GM12878 (cell line): ENCODE results near the gene MBD3L2. TPM values are rescaled to one million over a fixed set of nuclear protein-coding genes. Genes with fewer than 3 reads are reported as not detected.

ENCODE experiments used
- ATAC-seq: fragments of 200-7000 bp; cut with Tn5 transposase; 3 replicates; pipeline ENCODE4 v1.9.1; 2020; ENCODE audit warnings: mild to moderate bottlenecking, moderate library complexity
- BruUV-seq: library from RNA; stranded (reverse); fragments of 400-500 nt; replicated peaks from 2 replicates; lab custom pipeline; 2021; lab: Mats Ljungman, UMichigan
- CTCF ChIA-PET: fragments of 300-600 bp; sonication (Branson Sonifier 250); formaldehyde crosslinking; extraction: SDS; loops from one replicate; lab custom pipeline; 2021; ENCODE audit warnings: inconsistent platforms; lab: Yijun Ruan, JAX
- POLR2A ChIA-PET: fragments of 350-600 bp; formaldehyde crosslinking; extraction: SDS; loops from one replicate; lab custom pipeline; 2021; ENCODE audit warnings: inconsistent platforms; lab: Charles Lee
- RAD21 ChIA-PET: fragments of 300-600 bp; sonication (Branson Sonifier 250); formaldehyde crosslinking; loops from one replicate; lab custom pipeline; 2023; ENCODE audit warnings: antibody characterized with exemption; ENCODE audit not compliant: unreplicated experiment; lab: Charles Lee
- SMC1A ChIA-PET: fragments of 300-600 bp; sonication (Branson Sonifier 250); formaldehyde crosslinking; loops from one replicate; lab custom pipeline; 2023; ENCODE audit not compliant: unreplicated experiment, uncharacterized antibody; lab: Charles Lee
- DNase-seq: peaks from one replicate; pipeline ENCODE4 v3.0.0-alpha.2; 2011; ENCODE audit warnings: low read depth, low spot score
- FAIRE-seq: peaks from 3 replicates; lab custom pipeline; 2011; peaks lifted over from hg19 to GRCh38; lab: Jason Lieb, UNC
- H2AFZ ChIP-seq: 2 replicates; pipeline ENCODE4 v1.6.0; 2011; ENCODE audit warnings: low read depth, low read length, control low read depth; ENCODE audit not compliant: control insufficient read depth
- H3K27ac ChIP-seq: 2 replicates; pipeline ENCODE4 v1.5.1; 2011; ENCODE audit warnings: control low read depth; ENCODE audit not compliant: control insufficient read depth, insufficient read depth
- H3K27me3 ChIP-seq, 2 experiments: replicated peaks in 1 of 2; 2 replicates each; pipeline versions ENCODE4 v1.6.0 to v1.6.1; 2011; ENCODE audit warnings: low read length in 1 of 2; ENCODE audit not compliant: control insufficient read depth in 2 of 2, insufficient read depth in 2 of 2
- H3K36me3 ChIP-seq, 2 experiments: 2 replicates each; pipeline ENCODE4 v1.5.1; 2011; ENCODE audit warnings: low read length in 1 of 2; ENCODE audit not compliant: control insufficient read depth in 2 of 2, insufficient read depth in 2 of 2
- H3K4me1 ChIP-seq: 2 replicates; pipeline ENCODE4 v1.6.1; 2011; ENCODE audit warnings: mild to moderate bottlenecking, low read length, moderate library complexity, mixed read lengths; ENCODE audit not compliant: control insufficient read depth, insufficient read depth
- H3K4me2 ChIP-seq: 2 replicates; pipeline ENCODE4 v1.6.0; 2011; ENCODE audit warnings: control low read depth; ENCODE audit not compliant: control insufficient read depth, insufficient read depth
- H3K4me3 ChIP-seq: fragments of 200-600 bp; sonication (generic); 2 replicates; pipeline ENCODE4 v1.5.1; 2016
- H3K79me2 ChIP-seq: 2 replicates; pipeline ENCODE4 v1.6.0; 2011; ENCODE audit warnings: low read length; ENCODE audit not compliant: control insufficient read depth, insufficient read depth
- H3K9ac ChIP-seq: 2 replicates; pipeline ENCODE4 v1.8.0; 2011; ENCODE audit warnings: low read length, control low read depth, mixed read lengths; ENCODE audit not compliant: control insufficient read depth, insufficient read depth
- H3K9me3 ChIP-seq: replicated peaks from 3 replicates; pipeline ENCODE4 v1.5.1; 2011; ENCODE audit warnings: mild to moderate bottlenecking, low read length; ENCODE audit not compliant: control insufficient read depth, insufficient read depth
- H4K20me1 ChIP-seq: 2 replicates; pipeline ENCODE4 v1.6.0; 2011; ENCODE audit not compliant: control insufficient read depth, insufficient read depth
- IRF4 ChIP-seq: IDR thresholded peaks from 2 replicates; pipeline ENCODE4 v1.6.1; 2011; ENCODE audit warnings: low read depth, low read length
- MLLT1 ChIP-seq: fragments of 450-650 bp; IDR thresholded peaks from 2 replicates; pipeline ENCODE4 v1.6.1; 2016; ENCODE audit warnings: mild to moderate bottlenecking
- NFYA ChIP-seq: IDR thresholded peaks from 2 replicates; pipeline ENCODE4 v1.6.1; 2011; ENCODE audit warnings: low read depth, mild to moderate bottlenecking, low read length, improper control_type of control experiment, borderline replicate concordance
- NR2C1 ChIP-seq: fragments of 450-650 bp; IDR thresholded peaks from 2 replicates; pipeline ENCODE4 v1.6.1; 2017; ENCODE audit warnings: antibody characterized with exemption, mild to moderate bottlenecking, moderate library complexity
- SKIL ChIP-seq: fragments of 450-650 bp; IDR thresholded peaks from 2 replicates; pipeline ENCODE4 v1.6.1; 2017; ENCODE audit warnings: mild to moderate bottlenecking, low read depth, inconsistent platforms; ENCODE audit not compliant: poor library complexity, severe bottlenecking
- TARDBP ChIP-seq: IDR thresholded peaks from 2 replicates; pipeline ENCODE4 v1.6.1; 2016; ENCODE audit warnings: borderline replicate concordance
- TBL1XR1 ChIP-seq: IDR thresholded peaks from 2 replicates; pipeline ENCODE4 v1.6.1; 2012; ENCODE audit warnings: low read depth, low read length, improper control_type of control experiment
- WGBS: methylation state at CpG from one replicate; pipeline ENCODE4 v1.1.6; 2016; ENCODE audit warnings: low lambda C conversion rate; ENCODE audit not compliant: insufficient replicate concordance, insufficient coverage; ENCODE audit errors: missing lambda C conversion rate; 5-methylcytosine and 5-hydroxymethylcytosine counted together
- in situ Hi-C: fragments of 300-500 bp; cut with MboI; formaldehyde crosslinking; loops from 9 replicates; pipeline ENCODE4 v1.14.3; 2018; ENCODE audit warnings: mixed read lengths
- intact Hi-C: fragments of 100-400 bp; cut with micrococcal nuclease; formaldehyde crosslinking; loops from one replicate; pipeline ENCODE4 v1.14.2; 2022; ENCODE audit not compliant: unreplicated experiment
- polyA plus RNA-seq, 11 experiments: library from polyadenylated mRNA; depleted of rRNA in 4 of 11; unstranded in 6 of 11; stranded (reverse) in 5 of 11; fragments of >200 nt; fragmentation: Nextera tagmentation in 4 of 11; fragmentation: Illumina TruSeq in 1 of 11; extraction: Ambion mirVana in 4 of 11; extraction: Trizol in 1 of 11; gene quantifications; 1 replicate in 1 of 11; 2 replicates in 10 of 11; pipeline versions ENCODE4 v1.2.1 to v1.2.3, GENCODE V29; 2011 to 2016; ENCODE audit warnings: inconsistent platforms in 2 of 11, missing spikeins in 2 of 11, low read depth in 1 of 11
- total RNA-seq, 4 experiments: library from RNA; depleted of rRNA in 3 of 4; stranded (reverse); fragments of >200 nt in 3 of 4; fragmentation: Illumina TruSeq in 1 of 4; extraction: Trizol in 1 of 4; gene quantifications; 2 replicates each; pipeline versions ENCODE4 v1.2.1 to v1.2.3, GENCODE V29; 2013 to 2021
- TF ChIP-seq, protein P1 (sequence below): IDR thresholded peaks from 2 replicates; pipeline ENCODE4 v1.6.1; 2011; ENCODE audit warnings: low read depth, mild to moderate bottlenecking, low read length, moderate library complexity, borderline replicate concordance; ENCODE audit errors: extremely low read depth
- TF ChIP-seq, protein P2 (sequence below): IDR thresholded peaks from 2 replicates; pipeline ENCODE4 v1.6.1; 2012; ENCODE audit warnings: mild to moderate bottlenecking, low read depth, low read length

The MBD3L2 gene
- total and polyA plus RNA-seq, 10 of the 15 experiments (the other 5 are each of a cell fraction or from before 2014, with no cell fraction given) = not detected

DNA sequence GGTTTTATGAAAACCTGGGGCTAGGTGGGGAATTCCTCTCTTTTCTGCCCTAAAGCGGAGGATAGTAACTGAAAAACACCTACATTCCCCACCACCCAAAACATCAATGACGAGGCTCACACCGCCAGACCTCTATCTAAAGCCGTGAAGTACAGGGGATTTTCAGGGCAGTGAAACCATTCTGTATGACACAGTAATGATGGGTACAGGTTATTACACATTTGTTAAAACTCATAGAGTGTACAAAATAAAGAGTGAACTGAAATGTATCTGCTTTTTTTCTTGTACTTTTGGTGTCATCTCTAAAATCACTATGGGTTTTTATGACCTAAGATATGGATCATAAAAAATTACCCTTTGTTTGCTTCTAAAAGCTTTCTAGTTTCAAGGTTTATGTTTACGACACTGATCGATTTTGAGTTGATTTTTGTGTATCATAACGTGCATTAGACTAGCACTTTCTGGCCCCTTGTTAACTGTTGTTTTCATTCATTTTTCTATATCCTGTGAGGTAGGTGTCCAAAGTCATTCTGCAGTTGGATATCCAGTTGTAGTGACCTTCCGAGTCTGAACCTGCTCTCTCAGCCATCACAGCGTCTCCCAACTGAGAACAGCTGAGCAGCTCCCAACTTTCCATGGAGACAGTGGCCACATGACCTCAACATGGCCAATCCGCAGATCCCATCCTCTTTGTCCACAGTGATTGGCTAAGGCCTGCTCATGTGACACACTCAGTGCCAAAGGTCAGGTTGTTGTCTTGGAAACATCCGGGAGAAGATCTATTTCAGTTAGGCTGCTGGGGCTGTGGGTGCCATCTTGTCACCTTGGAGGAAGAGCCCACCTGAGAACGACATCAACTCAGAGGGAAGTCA, 38.2 kb upstream of the MBD3L2 start (continued):
- TF ChIP-seq MLLT1 = peak; percentile 75
- TF ChIP-seq TBL1XR1 = no peak

DNA sequence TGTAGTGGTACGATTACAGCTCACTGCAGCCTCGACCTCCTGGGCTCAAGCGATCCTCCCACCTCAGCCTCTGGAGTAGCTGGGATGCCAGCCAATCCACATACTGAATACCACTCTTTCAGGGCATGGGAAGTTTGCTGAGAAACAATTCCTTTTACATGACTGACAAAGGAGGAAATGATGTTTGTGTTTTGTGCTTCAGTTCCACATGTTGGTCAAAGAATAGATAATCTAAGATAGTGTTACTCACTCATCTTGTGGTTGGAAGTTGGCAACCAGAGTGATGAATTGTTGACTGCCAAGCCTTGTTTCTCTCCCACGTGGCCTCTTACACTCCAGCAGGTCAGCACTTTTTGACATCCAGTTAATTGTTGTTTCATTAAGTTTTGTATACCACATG, 35.4 kb upstream of the MBD3L2 start:
- SMC1A ChIA-PET = interaction anchor here (1.5 kb wide), 1 partner anchor 17 kb away, joined by 7 read pairs; no protein-coding TSS in a partner anchor
- intact Hi-C loops = no loop called here
- peak; percentile 51; the same call in 1 of the 2 replicates for TF ChIP-seq IRF4
- TF ChIP-seq, protein P1, sequence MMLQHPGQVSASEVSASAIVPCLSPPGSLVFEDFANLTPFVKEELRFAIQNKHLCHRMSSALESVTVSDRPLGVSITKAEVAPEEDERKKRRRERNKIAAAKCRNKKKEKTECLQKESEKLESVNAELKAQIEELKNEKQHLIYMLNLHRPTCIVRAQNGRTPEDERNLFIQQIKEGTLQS = no peak
- TF ChIP-seq NFYA = no peak
- TF ChIP-seq, protein P2, sequence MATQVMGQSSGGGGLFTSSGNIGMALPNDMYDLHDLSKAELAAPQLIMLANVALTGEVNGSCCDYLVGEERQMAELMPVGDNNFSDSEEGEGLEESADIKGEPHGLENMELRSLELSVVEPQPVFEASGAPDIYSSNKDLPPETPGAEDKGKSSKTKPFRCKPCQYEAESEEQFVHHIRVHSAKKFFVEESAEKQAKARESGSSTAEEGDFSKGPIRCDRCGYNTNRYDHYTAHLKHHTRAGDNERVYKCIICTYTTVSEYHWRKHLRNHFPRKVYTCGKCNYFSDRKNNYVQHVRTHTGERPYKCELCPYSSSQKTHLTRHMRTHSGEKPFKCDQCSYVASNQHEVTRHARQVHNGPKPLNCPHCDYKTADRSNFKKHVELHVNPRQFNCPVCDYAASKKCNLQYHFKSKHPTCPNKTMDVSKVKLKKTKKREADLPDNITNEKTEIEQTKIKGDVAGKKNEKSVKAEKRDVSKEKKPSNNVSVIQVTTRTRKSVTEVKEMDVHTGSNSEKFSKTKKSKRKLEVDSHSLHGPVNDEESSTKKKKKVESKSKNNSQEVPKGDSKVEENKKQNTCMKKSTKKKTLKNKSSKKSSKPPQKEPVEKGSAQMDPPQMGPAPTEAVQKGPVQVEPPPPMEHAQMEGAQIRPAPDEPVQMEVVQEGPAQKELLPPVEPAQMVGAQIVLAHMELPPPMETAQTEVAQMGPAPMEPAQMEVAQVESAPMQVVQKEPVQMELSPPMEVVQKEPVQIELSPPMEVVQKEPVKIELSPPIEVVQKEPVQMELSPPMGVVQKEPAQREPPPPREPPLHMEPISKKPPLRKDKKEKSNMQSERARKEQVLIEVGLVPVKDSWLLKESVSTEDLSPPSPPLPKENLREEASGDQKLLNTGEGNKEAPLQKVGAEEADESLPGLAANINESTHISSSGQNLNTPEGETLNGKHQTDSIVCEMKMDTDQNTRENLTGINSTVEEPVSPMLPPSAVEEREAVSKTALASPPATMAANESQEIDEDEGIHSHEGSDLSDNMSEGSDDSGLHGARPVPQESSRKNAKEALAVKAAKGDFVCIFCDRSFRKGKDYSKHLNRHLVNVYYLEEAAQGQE = peak; percentile 57; the same call in 1 of the 2 replicates
- TF ChIP-seq SKIL = peak; percentile 26
- TF ChIP-seq NR2C1 = no peak
- TF ChIP-seq TARDBP = no peak

More for the DNA sequence above, 35.4 kb upstream of the MBD3L2 start:
- no peak overlapping the region for H3K4me2 ChIP-seq
- no peaks in the 10 kb centered on the region for H4K20me1 ChIP-seq
- no peak overlapping the region; the same call in 1 of the 2 replicates for H3K27ac ChIP-seq
- ChIA-PET POLR2A (interaction anchor here (1.0 to 1.6 kb wide), 3 partner anchors 25 to 55 kb away, joined by 3 to 4 read pairs (median 3); partner anchors contain the start of gene ZNF557), CTCF (interaction anchor here (1.1 kb wide), 1 partner anchor 16 kb away, joined by 3 read pairs; no protein-coding TSS in a partner anchor), RAD21 (interaction anchor here (1.2 to 2.8 kb wide), 2 partner anchors 16 to 55 kb away, joined by 3 to 9 read pairs; partner anchors contain the start of gene ZNF557)
- no peak overlapping the region for H3K9ac ChIP-seq
- FAIRE-seq (no peak), DNase-seq (peak; percentile 68), ATAC-seq (peak; percentile 70)
- in situ Hi-C loops = loop anchor here (5.0 kb wide), 1 partner anchor 64 kb away; no protein-coding TSS in a partner anchor
- 25% methylated on average over 4 of the region's 4 CpGs for WGBS
- H3K27me3 ChIP-seq = no peaks in the 10 kb centered on the region
- H3K4me1 ChIP-seq = peaks cover 16% of the 10 kb centered on the region
- H2AFZ ChIP-seq = no peak overlapping the region
- H3K4me3 ChIP-seq = no peak overlapping the region
- H3K9me3 ChIP-seq = no peaks in the 10 kb centered on the region; the same call in 1 of the 3 replicates
- no peaks in the 10 kb centered on the region for H3K79me2 ChIP-seq
- H3K36me3 ChIP-seq = no peaks in the 10 kb centered on the region
- BruUV-seq = no TSS peak
